ENCODE measurements around the gene GJC1. TPM values are rescaled to one million over a fixed set of nuclear protein-coding genes. Genes with fewer than 3 reads are reported as not detected.

Gene GJC1
- total and polyA plus RNA-seq, 2 donors from 2014 or later = 1.8 to 6.5 TPM

DNA sequence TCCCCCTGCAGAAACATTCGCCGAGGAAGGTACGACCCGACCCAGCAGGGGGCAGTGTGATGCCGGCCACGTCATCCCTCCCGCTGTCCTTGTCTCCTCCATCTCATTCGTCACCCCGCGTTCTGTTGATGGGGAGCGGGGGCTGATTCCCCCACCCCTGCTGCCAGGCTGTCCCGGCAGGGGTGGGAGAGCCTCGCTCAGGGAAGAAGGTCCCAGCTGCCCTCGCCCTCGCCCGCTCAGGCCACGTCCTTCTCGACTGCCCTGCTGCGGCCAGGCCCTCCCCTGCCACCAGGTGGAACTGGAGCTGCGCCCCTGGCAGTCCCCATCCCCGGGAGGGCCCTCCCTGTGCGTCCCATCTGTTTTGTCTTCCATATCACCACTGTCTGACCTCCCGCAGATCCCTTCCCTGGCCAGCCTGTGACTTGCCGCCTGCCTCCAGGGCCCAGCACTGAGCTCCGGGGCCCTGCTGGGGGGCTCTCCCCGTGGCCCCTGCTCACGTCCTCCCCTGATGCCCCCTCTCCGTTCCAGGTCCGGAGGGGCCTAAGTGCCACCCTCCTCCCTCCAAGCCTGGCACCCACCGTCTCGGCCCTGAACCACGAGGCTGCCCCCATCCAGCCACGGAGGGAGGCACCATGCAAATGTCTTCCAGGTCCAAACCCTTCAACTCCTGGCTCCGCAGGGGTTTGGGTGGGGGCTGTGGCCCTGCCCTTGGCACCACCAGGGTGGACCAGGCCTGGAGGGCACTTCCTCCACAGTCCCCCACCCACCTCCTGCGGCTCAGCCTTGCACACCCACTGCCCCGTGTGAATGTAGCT, 50.7 kb downstream of the GJC1 start:
- intact Hi-C loops (cut with DNase I) = loop anchor here (5.0 kb wide), 1 partner anchor 93 kb away; no protein-coding TSS in a partner anchor
- H3K9ac ChIP-seq (ENCODE audit: low read length in 3 of 3) = peak overlapping the region in 1 of 3 donors; percentile 3
- DNase-seq (peak; percentile 84 to 90 (median 87)), FAIRE-seq (no peak)
- no peaks in the 10 kb centered on the region for H3K36me3 ChIP-seq (ENCODE audit: control insufficient read depth in 2 of 3, insufficient read depth in 3 of 3, low read length in 3 of 3)
- peaks cover 0 to 19% (median 0%) of the 10 kb centered on the region in 3 donors for H3K4me1 ChIP-seq (ENCODE audit: control insufficient read depth in 2 of 3, insufficient read depth in 2 of 3, low read depth in 1 of 3, low read length in 3 of 3)
- peak overlapping the region in 2 of 3 donors; percentile 21 to 39 for H3K4me3 ChIP-seq (ENCODE audit: low read length in 3 of 3)
- TF ChIP-seq, protein P1, sequence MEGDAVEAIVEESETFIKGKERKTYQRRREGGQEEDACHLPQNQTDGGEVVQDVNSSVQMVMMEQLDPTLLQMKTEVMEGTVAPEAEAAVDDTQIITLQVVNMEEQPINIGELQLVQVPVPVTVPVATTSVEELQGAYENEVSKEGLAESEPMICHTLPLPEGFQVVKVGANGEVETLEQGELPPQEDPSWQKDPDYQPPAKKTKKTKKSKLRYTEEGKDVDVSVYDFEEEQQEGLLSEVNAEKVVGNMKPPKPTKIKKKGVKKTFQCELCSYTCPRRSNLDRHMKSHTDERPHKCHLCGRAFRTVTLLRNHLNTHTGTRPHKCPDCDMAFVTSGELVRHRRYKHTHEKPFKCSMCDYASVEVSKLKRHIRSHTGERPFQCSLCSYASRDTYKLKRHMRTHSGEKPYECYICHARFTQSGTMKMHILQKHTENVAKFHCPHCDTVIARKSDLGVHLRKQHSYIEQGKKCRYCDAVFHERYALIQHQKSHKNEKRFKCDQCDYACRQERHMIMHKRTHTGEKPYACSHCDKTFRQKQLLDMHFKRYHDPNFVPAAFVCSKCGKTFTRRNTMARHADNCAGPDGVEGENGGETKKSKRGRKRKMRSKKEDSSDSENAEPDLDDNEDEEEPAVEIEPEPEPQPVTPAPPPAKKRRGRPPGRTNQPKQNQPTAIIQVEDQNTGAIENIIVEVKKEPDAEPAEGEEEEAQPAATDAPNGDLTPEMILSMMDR (IDR thresholded peaks at IDR 0.05; ENCODE audit: borderline replicate concordance, extremely low read depth, insufficient read depth) = peak; percentile 77
- H3K27ac ChIP-seq (ENCODE audit: low read depth in 2 of 2, low read length in 2 of 2) = no peak overlapping the region
- no peaks in the 10 kb centered on the region for H3K27me3 ChIP-seq (ENCODE audit: control insufficient read depth, insufficient read depth, low read length)
- H3K9me3 ChIP-seq (ENCODE audit: control insufficient read depth in 2 of 3, insufficient read depth in 1 of 3, low read length in 3 of 3) = no peaks in the 10 kb centered on the region

DNA sequence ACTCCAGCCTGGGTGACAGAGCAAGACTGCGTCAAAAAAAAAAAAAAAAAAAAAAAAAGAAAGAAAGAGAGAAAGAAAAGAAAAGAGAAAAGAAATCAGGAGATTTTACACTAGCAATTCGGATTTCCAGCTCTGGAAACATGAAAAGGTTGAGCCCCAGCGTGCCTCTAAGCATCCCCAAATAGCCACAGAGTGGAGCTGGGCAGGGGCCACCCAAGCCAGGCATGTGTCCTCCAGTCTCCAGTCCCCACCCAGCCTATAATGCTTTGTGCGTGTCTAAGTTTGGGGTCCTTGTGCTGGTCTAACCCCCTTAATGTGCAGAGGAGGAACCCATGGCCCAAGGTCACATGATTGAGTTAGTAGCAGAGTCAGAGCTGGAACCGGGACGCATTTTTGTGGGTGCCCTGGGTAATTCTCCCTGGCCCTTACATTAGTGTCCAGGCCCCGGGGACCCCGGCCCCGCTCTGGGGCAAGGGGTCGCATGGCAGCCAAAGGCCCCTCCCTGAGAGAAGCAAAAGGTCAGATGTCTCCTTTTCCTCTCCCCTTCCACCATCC, 51.4 kb downstream of the GJC1 start:
- no peak for FAIRE-seq
- no peak for DNase-seq
- Histone ChIP-seq H3K9me3 (ENCODE audit: control insufficient read depth in 2 of 3, insufficient read depth in 1 of 3, low read length in 3 of 3) (no peaks in the 10 kb centered on the region), H3K27me3 (ENCODE audit: control insufficient read depth, insufficient read depth, low read length) (no peaks in the 10 kb centered on the region), H3K4me1 (ENCODE audit: control insufficient read depth in 2 of 3, insufficient read depth in 2 of 3, low read depth in 1 of 3, low read length in 3 of 3) (peaks cover 0 to 19% (median 0%) of the 10 kb centered on the region in 3 donors), H3K4me3 (ENCODE audit: low read length in 3 of 3) (peak overlapping the region in 1 of 3 donors; percentile 39), H3K9ac (ENCODE audit: low read length in 3 of 3) (no peak overlapping the region), H3K36me3 (ENCODE audit: control insufficient read depth in 2 of 3, insufficient read depth in 3 of 3, low read length in 3 of 3) (no peaks in the 10 kb centered on the region), H3K27ac (ENCODE audit: low read depth in 2 of 2, low read length in 2 of 2) (no peak overlapping the region)
- intact Hi-C loops (cut with DNase I) = loop anchor here (5.0 kb wide), 1 partner anchor 94 kb away; no protein-coding TSS in a partner anchor
- TF ChIP-seq, protein P1 (IDR thresholded peaks at IDR 0.05; ENCODE audit: borderline replicate concordance, extremely low read depth, insufficient read depth) = no peak

DNA sequence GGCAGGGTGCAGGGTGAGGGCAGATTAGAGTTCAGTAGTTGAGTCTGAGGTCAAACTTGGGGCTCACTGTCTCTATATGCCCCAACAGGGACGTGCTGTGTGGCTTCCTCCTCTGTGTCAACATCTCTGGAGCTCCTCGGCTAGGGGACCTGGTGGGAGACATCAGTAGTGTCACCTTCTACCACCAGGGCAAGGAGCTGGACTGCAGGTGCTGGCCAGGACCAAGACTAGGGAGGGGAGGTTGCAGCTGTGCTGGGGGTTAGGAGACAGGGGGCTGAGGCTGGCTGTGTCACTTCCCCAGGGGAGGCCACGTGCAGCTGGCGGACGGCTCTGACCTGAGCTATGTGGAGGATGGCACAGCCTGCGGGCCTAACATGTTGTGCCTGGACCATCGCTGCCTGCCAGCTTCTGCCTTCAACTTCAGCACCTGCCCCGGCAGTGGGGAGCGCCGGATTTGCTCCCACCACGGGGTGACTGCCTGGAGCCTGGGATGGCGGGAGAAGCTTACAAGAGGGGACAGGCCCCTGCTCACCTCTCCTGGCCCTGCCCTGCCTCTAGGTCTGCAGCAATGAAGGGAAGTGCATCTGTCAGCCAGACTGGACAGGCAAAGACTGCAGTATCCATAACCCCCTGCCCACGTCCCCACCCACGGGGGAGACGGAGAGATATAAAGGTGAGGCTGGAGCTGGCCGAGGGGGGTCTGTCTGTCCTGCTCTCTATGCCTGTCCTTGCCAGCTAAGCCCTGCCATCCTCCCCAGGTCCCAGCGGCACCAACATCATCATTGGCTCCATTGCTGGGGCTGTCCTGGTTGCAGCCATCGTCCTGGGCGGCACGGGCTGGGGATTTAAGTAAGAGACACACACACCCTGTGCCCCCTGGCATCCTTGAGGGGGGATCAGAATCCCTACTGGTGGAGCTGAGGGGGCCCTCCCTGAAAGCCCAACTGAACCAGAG, 52.4 kb downstream of the GJC1 start:
- FAIRE-seq (no peak), DNase-seq (peak in 2 of 5 donors; percentile 38 to 75)
- H3K4me1 ChIP-seq (ENCODE audit: control insufficient read depth in 2 of 3, insufficient read depth in 2 of 3, low read depth in 1 of 3, low read length in 3 of 3) = peaks cover 0 to 19% (median 0%) of the 10 kb centered on the region in 3 donors
- H3K4me3 ChIP-seq (ENCODE audit: low read length in 3 of 3) = no peak overlapping the region
- intact Hi-C loops (cut with DNase I) = loop anchor here (5.0 kb wide), 1 partner anchor 95 kb away; no protein-coding TSS in a partner anchor
- no peak overlapping the region for H3K27ac ChIP-seq (ENCODE audit: low read depth in 2 of 2, low read length in 2 of 2)
- H3K9me3 ChIP-seq (ENCODE audit: control insufficient read depth in 2 of 3, insufficient read depth in 1 of 3, low read length in 3 of 3) = no peaks in the 10 kb centered on the region
- no peak overlapping the region for H3K9ac ChIP-seq (ENCODE audit: low read length in 3 of 3)
- TF ChIP-seq, protein P1 (IDR thresholded peaks at IDR 0.05; ENCODE audit: borderline replicate concordance, extremely low read depth, insufficient read depth) = no peak
- H3K36me3 ChIP-seq (ENCODE audit: control insufficient read depth in 2 of 3, insufficient read depth in 3 of 3, low read length in 3 of 3) = no peaks in the 10 kb centered on the region
- no peaks in the 10 kb centered on the region for H3K27me3 ChIP-seq (ENCODE audit: control insufficient read depth, insufficient read depth, low read length)
